Trophoblast cell (in vitro differentiated cells and primary cell): ENCODE data around the gene CCDC57.
A peak's percentile ranks its signal among the peaks of the same experiment; 100 is the strongest.
"Not testable (repeated sequence)": the region's sequence is repeated elsewhere in the genome, so short reads cannot be mapped to it uniquely, and the experiment has no call there.

Experiments used
- DNase-seq, 2 donors: peaks; one replicate each; pipeline ENCODE4 v3.0.0-alpha.2; 2016
- H2AFZ ChIP-seq: 2 replicates; pipeline ENCODE4 v1.6.1; 2013; ENCODE audit warnings: low read length, moderate library complexity, mild to moderate bottlenecking; ENCODE audit not compliant: insufficient read depth, poor library complexity
- H2AK5ac ChIP-seq: 2 replicates; pipeline ENCODE4 v1.6.1; 2013; ENCODE audit warnings: mild to moderate bottlenecking, low read length
- H2BK120ac ChIP-seq: 2 replicates; pipeline ENCODE4 v1.6.1; 2013; ENCODE audit warnings: low read length, mild to moderate bottlenecking, moderate library complexity; ENCODE audit not compliant: insufficient read depth, poor library complexity
- H2BK12ac ChIP-seq: 2 replicates; pipeline ENCODE4 v1.6.1; 2013; ENCODE audit warnings: mild to moderate bottlenecking, low read length, moderate library complexity
- H2BK5ac ChIP-seq: 2 replicates; pipeline ENCODE4 v1.6.1; 2013; ENCODE audit warnings: low read length, low read depth, moderate library complexity, mild to moderate bottlenecking; ENCODE audit not compliant: poor library complexity
- H3K14ac ChIP-seq: 2 replicates; pipeline ENCODE4 v1.6.1; 2013; ENCODE audit warnings: mild to moderate bottlenecking, low read length
- H3K18ac ChIP-seq: 2 replicates; pipeline ENCODE4 v1.6.1; 2013; ENCODE audit warnings: mild to moderate bottlenecking, low read length
- H3K23ac ChIP-seq: 2 replicates; pipeline ENCODE4 v1.6.1; 2013; ENCODE audit warnings: low read length
- H3K27ac ChIP-seq: 2 replicates; pipeline ENCODE4 v1.5.1; 2013; ENCODE audit warnings: low read depth, mild to moderate bottlenecking, inconsistent platforms, low read length, moderate library complexity
- H3K27me3 ChIP-seq: 2 replicates; pipeline ENCODE4 v1.6.1; 2013; ENCODE audit warnings: inconsistent platforms, mild to moderate bottlenecking, low read length, moderate library complexity; ENCODE audit not compliant: insufficient read depth
- H3K36me3 ChIP-seq, 2 experiments: 1 replicate in 1 of 2; 2 replicates in 1 of 2; pipeline ENCODE4 v1.6.1; 2013; ENCODE audit warnings: low read length in 2 of 2, mild to moderate bottlenecking in 2 of 2, moderate library complexity in 1 of 2; ENCODE audit not compliant: insufficient read depth in 2 of 2, control insufficient read depth in 1 of 2
- H3K4ac ChIP-seq: 2 replicates; pipeline ENCODE4 v1.6.1; 2013; ENCODE audit warnings: low read depth, mild to moderate bottlenecking, low read length, moderate library complexity
- H3K4me1 ChIP-seq, 2 experiments: 1 replicate in 1 of 2; 2 replicates in 1 of 2; pipeline ENCODE4 v1.6.1; 2013; ENCODE audit warnings: low read length in 2 of 2, mild to moderate bottlenecking in 2 of 2, moderate library complexity in 1 of 2; ENCODE audit not compliant: insufficient read depth in 2 of 2, control insufficient read depth in 1 of 2
- H3K4me2 ChIP-seq: 2 replicates; pipeline ENCODE4 v1.6.1; 2013; ENCODE audit warnings: inconsistent platforms, mild to moderate bottlenecking, low read length, moderate library complexity
- H3K4me3 ChIP-seq: 2 replicates; pipeline ENCODE4 v1.5.1; 2013; ENCODE audit warnings: mild to moderate bottlenecking, low read depth, low read length, inconsistent platforms
- H3K79me1 ChIP-seq: one replicate; pipeline ENCODE4 v1.6.1; 2013; ENCODE audit warnings: low read length
- H3K79me2 ChIP-seq: 2 replicates; pipeline ENCODE4 v1.6.1; 2013; ENCODE audit warnings: low read length, mild to moderate bottlenecking; ENCODE audit not compliant: control insufficient read depth, insufficient read depth, poor library complexity
- H3K9ac ChIP-seq: 2 replicates; pipeline ENCODE4 v1.6.1; 2013; ENCODE audit warnings: mild to moderate bottlenecking, low read length
- H3K9me3 ChIP-seq: 2 replicates; pipeline ENCODE4 v1.6.1; 2013; ENCODE audit warnings: low read depth, mild to moderate bottlenecking, control low read depth, inconsistent platforms, low read length; ENCODE audit not compliant: insufficient read depth
- H4K12ac ChIP-seq: 2 replicates; pipeline ENCODE4 v1.6.1; 2013; ENCODE audit warnings: low read depth, mild to moderate bottlenecking, low read length, moderate library complexity
- H4K8ac ChIP-seq: 2 replicates; pipeline ENCODE4 v1.6.1; 2013; ENCODE audit warnings: low read depth, mild to moderate bottlenecking, low read length, moderate library complexity
- H4K91ac ChIP-seq: one replicate; pipeline ENCODE4 v1.6.1; 2013; ENCODE audit warnings: low read depth, mild to moderate bottlenecking, low read length, moderate library complexity
- WGBS: extraction: QIAGEN DNeasy Blood & Tissue Kit; methylation state at CpG from one replicate; pipeline ENCODE4 v1.1.7; 2013; ENCODE audit warnings: missing lambda C conversion rate; ENCODE audit not compliant: insufficient read length, insufficient coverage; ENCODE audit errors: extremely low coverage; 5-methylcytosine and 5-hydroxymethylcytosine counted together

The CCDC57 gene

DNA sequence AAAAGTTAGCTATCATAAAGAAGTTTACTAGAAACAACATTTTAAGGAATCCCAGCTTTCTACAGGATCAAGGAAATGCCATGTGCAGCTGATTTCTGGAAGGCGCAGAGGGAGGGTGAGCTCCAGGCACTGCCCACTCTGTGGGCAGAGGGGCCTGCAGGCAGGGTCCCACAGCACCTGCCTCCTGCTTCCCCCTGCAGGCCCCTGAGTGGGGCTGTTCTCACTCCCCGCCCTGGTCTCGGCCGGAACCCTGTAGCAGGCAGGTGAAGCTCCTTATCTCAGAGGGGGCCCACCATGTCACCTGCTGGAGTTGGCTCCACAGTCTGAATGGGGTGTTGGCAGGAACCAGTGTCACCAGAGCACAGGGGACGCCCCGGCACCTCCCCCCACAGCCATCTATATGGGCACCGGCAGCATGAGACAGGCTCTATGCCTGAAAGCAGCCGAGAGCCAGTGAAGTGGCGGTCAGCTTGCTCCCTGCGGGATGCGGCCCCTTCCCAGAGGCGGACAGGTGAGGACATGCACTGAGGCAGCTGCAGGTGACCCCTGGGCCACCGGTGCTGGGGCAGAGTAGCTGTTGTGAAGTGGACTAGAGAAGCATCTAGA, 67.0 kb downstream of the CCDC57 start:
- H3K27me3 ChIP-seq = no peaks in the 10 kb centered on the region
- H3K79me1 ChIP-seq = no peaks in the 10 kb centered on the region
- peaks cover 3% of the 10 kb centered on the region for H3K9me3 ChIP-seq

DNA sequence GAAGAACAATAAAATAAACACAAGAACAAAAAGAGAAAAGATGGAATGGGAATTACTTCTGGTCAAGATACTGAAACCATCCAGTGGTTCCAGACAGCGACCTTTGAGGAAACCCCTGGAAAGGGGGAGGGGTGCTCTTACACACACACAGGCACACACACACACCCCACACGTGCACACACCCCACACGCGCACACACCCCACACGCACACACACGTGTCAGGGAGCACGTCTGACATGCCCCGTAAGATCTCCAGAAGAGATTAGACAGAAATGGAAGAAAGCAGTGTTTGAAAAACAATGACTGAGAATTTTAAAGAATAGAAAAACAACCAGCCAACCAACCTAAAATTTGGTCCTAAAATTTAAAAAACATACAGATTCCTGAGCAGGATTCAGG, 69.3 kb downstream of the CCDC57 start:
- no peak overlapping the region for H3K18ac ChIP-seq
- H3K36me3 ChIP-seq = peaks cover 0 to 4% of the 10 kb centered on the region in 2 experiments
- no peak overlapping the region for H4K91ac ChIP-seq
- WGBS = no CpG with 5 or more reads among the region's 8 CpGs
- no peak overlapping the region for H3K4me3 ChIP-seq
- H3K4ac ChIP-seq = no peak overlapping the region
- H4K12ac ChIP-seq = no peak overlapping the region
- no peaks in the 10 kb centered on the region for H3K27me3 ChIP-seq
- no peak overlapping the region for H3K27ac ChIP-seq
- DNase-seq = peak in 1 of 2 donors; percentile 22
- no peaks in the 10 kb centered on the region for H3K79me1 ChIP-seq
- H2AK5ac ChIP-seq = no peak overlapping the region
- H3K4me2 ChIP-seq = no peak overlapping the region
- no peaks in the 10 kb centered on the region for H3K79me2 ChIP-seq
- H3K14ac ChIP-seq = no peak overlapping the region
- no peak overlapping the region for H2BK12ac ChIP-seq
- H3K23ac ChIP-seq = no peak overlapping the region
- H2AFZ ChIP-seq = no peak overlapping the region
- no peak overlapping the region for H3K9ac ChIP-seq
- no peak overlapping the region for H2BK120ac ChIP-seq
- peaks cover 4% of the 10 kb centered on the region for H3K9me3 ChIP-seq
- H3K4me1 ChIP-seq = peaks cover 0 to 2% of the 10 kb centered on the region in 2 experiments
- H4K8ac ChIP-seq = no peak overlapping the region
- no peak overlapping the region for H2BK5ac ChIP-seq

More for the DNA sequence above, 67.0 kb downstream of the CCDC57 start:
- H3K4me1 ChIP-seq = peaks cover 0 to 2% of the 10 kb centered on the region in 2 experiments
- H3K18ac ChIP-seq = no peak overlapping the region
- H3K4me2 ChIP-seq = no peak overlapping the region
- WGBS = no CpG with 5 or more reads among the region's 13 CpGs
- H3K4ac ChIP-seq = no peak overlapping the region
- no peak overlapping the region for H2AFZ ChIP-seq
- no peak overlapping the region for H4K12ac ChIP-seq
- no peak overlapping the region for H3K9ac ChIP-seq
- no peak overlapping the region for H4K91ac ChIP-seq
- H3K36me3 ChIP-seq = peaks cover 0 to 1% of the 10 kb centered on the region in 2 experiments
- H3K14ac ChIP-seq = no peak overlapping the region
- peak in 1 of 2 donors; percentile 2 for DNase-seq
- H2BK120ac ChIP-seq = no peak overlapping the region
- H3K4me3 ChIP-seq = no peak overlapping the region
- no peak overlapping the region for H2AK5ac ChIP-seq
- no peak overlapping the region for H2BK12ac ChIP-seq
- no peak overlapping the region for H2BK5ac ChIP-seq
- no peak overlapping the region for H4K8ac ChIP-seq
- H3K27ac ChIP-seq = no peak overlapping the region
- H3K79me2 ChIP-seq = no peaks in the 10 kb centered on the region
- H3K23ac ChIP-seq = no peak overlapping the region

DNA sequence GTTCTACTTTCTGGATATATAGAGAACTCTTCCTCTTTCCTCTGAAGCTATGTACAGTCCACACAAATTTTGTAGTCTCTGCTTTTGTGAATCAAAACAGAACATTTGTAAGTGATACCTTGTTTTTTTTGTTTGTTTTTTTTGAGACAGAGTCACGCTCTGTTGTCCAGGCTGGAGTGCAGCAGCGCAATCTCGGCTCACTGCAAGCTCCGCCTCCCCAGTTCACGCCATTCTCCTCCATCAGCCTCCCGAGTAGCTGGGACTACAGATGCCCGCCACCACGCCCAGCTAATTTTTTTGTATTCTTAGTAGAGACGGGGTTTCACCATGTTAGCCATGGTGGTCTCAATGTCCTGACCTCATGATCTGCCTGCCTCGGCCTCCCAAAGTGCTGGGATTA, 72.7 kb downstream of the CCDC57 start:
- not testable (repeated sequence) for H2AK5ac ChIP-seq, DNase-seq, H2BK5ac ChIP-seq, H2AFZ ChIP-seq, H3K27ac ChIP-seq, H2BK12ac ChIP-seq, H3K14ac ChIP-seq, H3K27me3 ChIP-seq, H3K79me1 ChIP-seq, H4K91ac ChIP-seq, H3K4me3 ChIP-seq, H3K36me3 ChIP-seq, H3K4ac ChIP-seq, H2BK120ac ChIP-seq, H3K9me3 ChIP-seq, H4K8ac ChIP-seq, H4K12ac ChIP-seq, H3K79me2 ChIP-seq, H3K9ac ChIP-seq, H3K4me2 ChIP-seq, H3K18ac ChIP-seq, H3K23ac ChIP-seq, H3K4me1 ChIP-seq
- no CpG with 5 or more reads among the region's 10 CpGs for WGBS

DNA sequence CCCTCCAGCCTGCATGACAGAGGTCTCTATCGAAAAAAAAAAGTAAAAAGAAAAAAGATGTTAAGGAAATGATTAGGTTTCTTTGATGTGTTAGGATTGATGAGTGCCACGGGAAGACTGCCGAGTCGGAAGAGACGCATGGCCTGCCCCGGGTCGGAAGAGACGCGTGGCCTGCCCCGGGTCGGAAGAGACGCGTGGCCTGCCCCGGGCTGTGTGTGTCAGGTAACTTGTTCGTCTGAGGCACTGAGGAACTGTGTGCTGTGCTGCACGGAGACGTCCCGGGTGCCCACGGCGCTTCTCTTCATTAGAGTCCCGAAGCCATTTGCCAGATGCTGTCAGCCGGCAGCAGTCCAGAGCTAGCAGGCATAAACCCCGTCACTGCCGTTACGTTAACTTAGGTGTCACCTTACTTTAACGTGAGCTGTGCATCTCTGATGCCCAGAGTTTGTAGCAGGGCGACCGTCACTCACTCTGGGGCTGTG, 74.1 kb downstream of the CCDC57 start:
- H2AFZ ChIP-seq = no peak overlapping the region
- 100% methylated on average over 3 of the region's 28 CpGs for WGBS

More for the DNA sequence above, 74.1 kb downstream of the CCDC57 start:
- H2BK120ac ChIP-seq = no peak overlapping the region
- DNase-seq = peak in 1 of 2 donors; percentile 45
- H3K23ac ChIP-seq = no peak overlapping the region
- no peak overlapping the region for H2BK12ac ChIP-seq
- no peak overlapping the region for H3K27ac ChIP-seq
- no peak overlapping the region for H3K14ac ChIP-seq
- H2AK5ac ChIP-seq = no peak overlapping the region
- no peak overlapping the region for H3K9ac ChIP-seq
- no peak overlapping the region for H4K8ac ChIP-seq
- H4K91ac ChIP-seq = no peak overlapping the region
- no peaks in the 10 kb centered on the region for H3K27me3 ChIP-seq
- no peak overlapping the region for H3K4ac ChIP-seq
- H3K79me1 ChIP-seq = no peaks in the 10 kb centered on the region
- no peaks in the 10 kb centered on the region for H3K79me2 ChIP-seq
- H3K4me3 ChIP-seq = no peak overlapping the region
- H3K18ac ChIP-seq = no peak overlapping the region
- H4K12ac ChIP-seq = no peak overlapping the region
- no peak overlapping the region for H2BK5ac ChIP-seq
- H3K4me2 ChIP-seq = no peak overlapping the region
- peaks cover 0 to 2% of the 10 kb centered on the region in 2 experiments for H3K36me3 ChIP-seq
- H3K9me3 ChIP-seq = peaks cover 2% of the 10 kb centered on the region
- H3K4me1 ChIP-seq = peaks cover 0 to 2% of the 10 kb centered on the region in 2 experiments
